Right lobe of liver (tissue), 6 donors: ENCODE results near the gene BBX. TPM values are rescaled to one million over a fixed set of nuclear protein-coding genes. Genes with fewer than 3 reads are reported as not detected.

Experiments used
- ATAC-seq, 4 donors: fragments of 200-7000 bp; cut with Tn5 transposase; one replicate each; pipeline ENCODE4 v1.9.1; 2020; ENCODE audit warnings: mild to moderate bottlenecking in 4 of 4, moderate library complexity in 4 of 4
- DNase-seq, 3 donors: peaks; one replicate each; pipeline ENCODE4 v3.0.0-alpha.2; 2020
- H3K27ac ChIP-seq, 3 donors: fragments of 200-600 bp; one replicate each; pipeline ENCODE4 v1.8.0; 2022
- H3K27me3 ChIP-seq, 2 donors: fragments of 200-600 bp; one replicate each; pipeline ENCODE4 v1.8.0; 2022
- H3K36me3 ChIP-seq, 4 donors: fragments of 200-600 bp; sonication (generic) in 1 of 4; one replicate each; pipeline versions ENCODE4 v1.5.1 to v1.8.0; 2017 to 2022; ENCODE audit warnings: control low read depth in 1 of 4
- H3K4me1 ChIP-seq, 4 donors: fragments of 200-600 bp; sonication (generic) in 1 of 4; one replicate each; pipeline versions ENCODE4 v1.5.1 to v1.8.0; 2017 to 2022; ENCODE audit warnings: control low read depth in 1 of 4
- H3K4me3 ChIP-seq, 3 donors: fragments of 200-600 bp; one replicate each; pipeline ENCODE4 v1.8.0; 2022
- H3K9me3 ChIP-seq, 4 donors: fragments of 200-600 bp; sonication (generic) in 1 of 4; one replicate each; pipeline versions ENCODE4 v1.5.1 to v1.8.0; 2017 to 2022; ENCODE audit warnings: control low read depth in 1 of 4
- CTCF ChIP-seq, 4 donors: fragments of 200-600 bp in 3 of 4; fragments of 450-650 bp in 1 of 4; IDR thresholded peaks; one replicate each; pipeline versions ENCODE4 v1.5.1 to v1.8.0; 2016 to 2022; ENCODE audit warnings: antibody characterized with exemption in 4 of 4, mild to moderate bottlenecking in 2 of 4
- POLR2A ChIP-seq: fragments of 450-650 bp; IDR thresholded peaks from one replicate; pipeline ENCODE4 v1.6.1; 2017; ENCODE audit warnings: antibody characterized with exemption, mild to moderate bottlenecking
- WGBS: methylation state at CpG from one replicate; pipeline ENCODE4 v1.1.6; 2018; ENCODE audit warnings: low coverage, low lambda C conversion rate; ENCODE audit not compliant: insufficient coverage; ENCODE audit errors: missing lambda C conversion rate; 5-methylcytosine and 5-hydroxymethylcytosine counted together
- intact Hi-C, 2 donors: fragments of 100-400 bp; cut with DNase I; formaldehyde crosslinking; loops; one replicate each; pipeline versions ENCODE4 v1.11.2 to v1.14.1; 2022
- total RNA-seq, 6 experiments: library from RNA; depleted of rRNA in 2 of 6; stranded (reverse); fragments of >200 nt in 2 of 6; fragmentation: NEBNext Ultra II Directional in 3 of 6; extraction: Animal tissue kit (Norgen Biotek cat#: 25700) in 3 of 6; gene quantifications; one replicate each; pipeline versions ENCODE4 v1.1.0 to v1.2.4, GENCODE V29; 2016 to 2023
- donor health status: DM: no; HTN: yes; CAD: no.
- donor health status: DM: no; HTN: no; CAD: no.
- donor health status: DM: no; HTN: no; CAD: no.
- donor health status: DM: no; HTN: yes; CAD: no.
- donor health status: DM: no; HTN: yes; CAD: no.

Gene BBX
- total RNA-seq, 6 experiments from 2014 or later, result 15.0 to 22.4 (median 19.1) TPM

- ATAC-seq (no peak), DNase-seq (no peak)
- TF ChIP-seq CTCF (IDR thresholded peaks at IDR 0.05) (no peak), POLR2A (no peak)
- intact Hi-C loops, result no loop called here
- Histone ChIP-seq H3K27ac (no peak overlapping the region), H3K27me3 (no peaks in the 10 kb centered on the region), H3K4me1 (peaks cover 0 to 8% (median 4%) of the 10 kb centered on the region in 4 donors), H3K36me3 (no peaks in the 10 kb centered on the region), H3K4me3 (no peak overlapping the region), H3K9me3 (no peaks in the 10 kb centered on the region)
- 52% methylated on average over 3 of the region's 3 CpGs for WGBS
These were observed 73.9 kb downstream of the BBX start for GRCh38 chr3:107596639-107597038.

- Histone ChIP-seq H3K4me1 (peaks cover 0 to 8% (median 4%) of the 10 kb centered on the region in 4 donors), H3K27ac (peak overlapping the region; percentile 29 to 73 (median 59)), H3K9me3 (no peaks in the 10 kb centered on the region), H3K36me3 (no peaks in the 10 kb centered on the region), H3K27me3 (no peaks in the 10 kb centered on the region), H3K4me3 (peak overlapping the region; percentile 30 to 45 (median 36))
- ATAC-seq (peak; percentile 97 to 98 (median 97)), DNase-seq (peak; percentile 56 to 63 (median 58))
- no peak for TF ChIP-seq POLR2A
- no peak for TF ChIP-seq CTCF (IDR thresholded peaks at IDR 0.05)
- WGBS, result 2% methylated on average over 12 of the region's 12 CpGs
- intact Hi-C loops, result no loop called here
These were observed 76.4 kb downstream of the BBX start for GRCh38 chr3:107598926-107599771.

- intact Hi-C loops, result no loop called here
- Histone ChIP-seq H3K9me3 (no peaks in the 10 kb centered on the region), H3K36me3 (no peaks in the 10 kb centered on the region), H3K4me1 (peaks cover 0 to 8% (median 4%) of the 10 kb centered on the region in 4 donors), H3K27ac (peak overlapping the region; percentile 29 to 73 (median 59)), H3K27me3 (no peaks in the 10 kb centered on the region), H3K4me3 (peak overlapping the region; percentile 30 to 45 (median 36))
- 2% methylated on average over 3 of the region's 3 CpGs for WGBS
- ATAC-seq (peak in 2 of 4 donors; percentile 15 to 41), DNase-seq (no peak)
- no peak for TF ChIP-seq POLR2A
- TF ChIP-seq CTCF (IDR thresholded peaks at IDR 0.05), result no peak
These were observed 77.0 kb downstream of the BBX start for GRCh38 chr3:107599772-107600145.

GRCh38 chr3:107600780-107601179, 78.0 kb downstream of the BBX start:
- no peak for DNase-seq
- no peak overlapping the region for H3K27ac ChIP-seq
- intact Hi-C loops, result no loop called here
- ATAC-seq, result no peak
- H3K9me3 ChIP-seq, result no peaks in the 10 kb centered on the region
- 80% methylated on average over 1 of the region's 1 CpG for WGBS
- H3K4me1 ChIP-seq, result peaks cover 0 to 8% (median 4%) of the 10 kb centered on the region in 4 donors
- no peak overlapping the region for H3K4me3 ChIP-seq
- no peak for TF ChIP-seq CTCF (IDR thresholded peaks at IDR 0.05)
- TF ChIP-seq POLR2A, result no peak
- no peaks in the 10 kb centered on the region for H3K36me3 ChIP-seq
- H3K27me3 ChIP-seq, result no peaks in the 10 kb centered on the region
